ENCODE results near the gene GGTLC2.
"Not testable (repeated sequence)": the region's sequence is repeated elsewhere in the genome, so short reads cannot be mapped to it uniquely, and the experiment has no call there.

GGTLC2 gene

GRCh38 chr22:22619765-22620414 is 24.5 kb upstream of the GGTLC2 start:
- DNase-seq (ENCODE audit: extremely low read depth, low read depth) = no peak
- no peak for TF ChIP-seq CTCF (IDR thresholded peaks at IDR 0.05; ENCODE audit: low read depth, low read length)

- not testable (repeated sequence) for DNase-seq (ENCODE audit: extremely low read depth, low read depth)
Observed at GRCh38 chr22:22628546-22629495, 15.6 kb upstream of the GGTLC2 start.

GRCh38 chr22:22631223-22631652 is 13.2 kb upstream of the GGTLC2 start:
- DNase-seq (ENCODE audit: extremely low read depth, low read depth) = not testable (repeated sequence)

- not testable (repeated sequence) for DNase-seq (ENCODE audit: extremely low read depth, low read depth)
Observed at GRCh38 chr22:22632226-22632625, 12.2 kb upstream of the GGTLC2 start.

GRCh38 chr22:22633533-22633932 is 10.9 kb upstream of the GGTLC2 start:
- not testable (repeated sequence) for DNase-seq (ENCODE audit: extremely low read depth, low read depth)

GRCh38 chr22:22636260-22636659 is 8.2 kb upstream of the GGTLC2 start:
- peak; percentile 1; the same call in 1 of the 2 replicates for TF ChIP-seq CTCF (IDR thresholded peaks at IDR 0.05; ENCODE audit: low read depth, low read length)
- DNase-seq (ENCODE audit: extremely low read depth, low read depth) = not testable (repeated sequence)

GRCh38 chr22:22638313-22638712 is 6.1 kb upstream of the GGTLC2 start:
- not testable (repeated sequence) for DNase-seq (ENCODE audit: extremely low read depth, low read depth)

- not testable (repeated sequence) for DNase-seq (ENCODE audit: extremely low read depth, low read depth)
Observed at GRCh38 chr22:22642255-22642654, 2.2 kb upstream of the GGTLC2 start.

GRCh38 chr22:22645969-22646368 is 1.6 kb downstream of the GGTLC2 start:
- DNase-seq (ENCODE audit: extremely low read depth, low read depth) = not testable (repeated sequence)

- not testable (repeated sequence) for DNase-seq (ENCODE audit: extremely low read depth, low read depth)
Observed at GRCh38 chr22:22647952-22648351, 3.5 kb downstream of the GGTLC2 start.

- DNase-seq (ENCODE audit: extremely low read depth, low read depth) = not testable (repeated sequence)
Observed at GRCh38 chr22:22648863-22649536, 4.6 kb downstream of the GGTLC2 start.

- not testable (repeated sequence) for DNase-seq (ENCODE audit: extremely low read depth, low read depth)
Observed at GRCh38 chr22:22649761-22650160, 5.3 kb downstream of the GGTLC2 start.

- not testable (repeated sequence) for DNase-seq (ENCODE audit: extremely low read depth, low read depth)
Observed at GRCh38 chr22:22650398-22650797, 6.0 kb downstream of the GGTLC2 start.

- DNase-seq (ENCODE audit: extremely low read depth, low read depth) = not testable (repeated sequence)
Observed at GRCh38 chr22:22650803-22651515, 6.5 kb downstream of the GGTLC2 start.

- not testable (repeated sequence) for DNase-seq (ENCODE audit: extremely low read depth, low read depth)
Observed at GRCh38 chr22:22651593-22651992, 7.2 kb downstream of the GGTLC2 start.

- DNase-seq (ENCODE audit: extremely low read depth, low read depth) = not testable (repeated sequence)
Observed at GRCh38 chr22:22652102-22652501, 7.7 kb downstream of the GGTLC2 start.

- not testable (repeated sequence) for DNase-seq (ENCODE audit: extremely low read depth, low read depth)
Observed at GRCh38 chr22:22652573-22652972, 8.2 kb downstream of the GGTLC2 start.
